PFSK-1 (cell line): ENCODE results near the gene ADGRA1.

Experiments
- FOXP2 ChIP-seq: optimal IDR thresholded peaks from 2 replicates; pipeline ENCODE3; 2011; ENCODE audit warnings: borderline replicate concordance, control low read depth, inconsistent platforms; ENCODE audit not compliant: insufficient read depth; ENCODE audit errors: extremely low read length, extremely low read depth
- POLR2AphosphoS5 ChIP-seq: IDR thresholded peaks from 2 replicates; pipeline ENCODE4 v1.6.1; 2012; ENCODE audit warnings: low read depth, mild to moderate bottlenecking, control low read depth, low read length, moderate library complexity
- REST ChIP-seq, 2 experiments: IDR thresholded peaks; 2 replicates each; pipeline versions ENCODE4 v1.6.1 to v1.8.0; 2011 to 2012; ENCODE audit warnings: low read depth in 2 of 2, low read length in 2 of 2, control low read depth in 1 of 2, inconsistent platforms in 1 of 2, mild to moderate bottlenecking in 1 of 2, moderate library complexity in 1 of 2; ENCODE audit not compliant: insufficient read depth in 1 of 2
- SIN3A ChIP-seq: IDR thresholded peaks from 2 replicates; pipeline ENCODE4 v1.6.1; 2012; ENCODE audit warnings: mild to moderate bottlenecking, low read length, moderate library complexity, borderline replicate concordance; ENCODE audit not compliant: insufficient read depth
- TAF1 ChIP-seq: IDR thresholded peaks from 2 replicates; pipeline ENCODE4 v1.6.1; 2012; ENCODE audit warnings: low read length, control low read depth, borderline replicate concordance; ENCODE audit not compliant: insufficient read depth

Gene ADGRA1

GRCh38 chr10:133179651-133180050 lies 91.9 kb downstream of the ADGRA1 start:
- TF ChIP-seq SIN3A: no peak
- no peak for TF ChIP-seq FOXP2
- TF ChIP-seq REST (IDR thresholded peaks at IDR 0.05; ENCODE audit: insufficient read depth in 1 of 2, low read depth in 2 of 2, low read length in 2 of 2): no peak
- no peak for TF ChIP-seq POLR2AphosphoS5
- TF ChIP-seq TAF1: no peak

GRCh38 chr10:133180192-133180964 lies 92.7 kb downstream of the ADGRA1 start:
- no peak for TF ChIP-seq TAF1
- TF ChIP-seq POLR2AphosphoS5: no peak
- no peak for TF ChIP-seq FOXP2
- no peak for TF ChIP-seq REST (IDR thresholded peaks at IDR 0.05; ENCODE audit: insufficient read depth in 1 of 2, low read depth in 2 of 2, low read length in 2 of 2)
- no peak for TF ChIP-seq SIN3A

- TF ChIP-seq POLR2AphosphoS5: no peak
These were observed 93.4 kb downstream of the ADGRA1 start for GRCh38 chr10:133180965-133181639.
